HEK293 (cell line): ENCODE measurements around the gene CDH22.

ENCODE experiments used
- CTCF ChIP-seq: fragments of 450-650 bp; formaldehyde crosslinking; IDR thresholded peaks from 2 replicates; pipeline ENCODE4 v1.5.1; 2016; ENCODE audit warnings: missing biosample characterization, missing genetic modification characterization
- ELK4 ChIP-seq: IDR thresholded peaks from 2 replicates; pipeline ENCODE4 v1.6.1; 2011; ENCODE audit warnings: mild to moderate bottlenecking, low read depth, low read length, borderline replicate concordance
- KLF1 ChIP-seq: fragments of 450-650 bp; formaldehyde crosslinking; IDR thresholded peaks from 2 replicates; pipeline ENCODE4 v1.5.1; 2016; ENCODE audit warnings: missing biosample characterization, missing genetic modification characterization
- REST ChIP-seq: fragments of 450-650 bp; formaldehyde crosslinking; IDR thresholded peaks from 2 replicates; pipeline ENCODE4 v1.5.1; 2016; ENCODE audit warnings: missing biosample characterization, missing genetic modification characterization
- ZBTB26 ChIP-seq: fragments of 450-650 bp; formaldehyde crosslinking; optimal IDR thresholded peaks from 2 replicates; pipeline ENCODE3; 2016; ENCODE audit warnings: missing biosample characterization, mild to moderate bottlenecking, missing genetic modification characterization
- ZBTB8A ChIP-seq: fragments of 450-650 bp; formaldehyde crosslinking; IDR thresholded peaks from 2 replicates; pipeline ENCODE4 v1.5.1; 2016; ENCODE audit warnings: missing biosample characterization, missing genetic modification characterization
- ZNF132 ChIP-seq: fragments of 450-650 bp; formaldehyde crosslinking; IDR thresholded peaks from 2 replicates; pipeline ENCODE4 v1.5.1; 2017; ENCODE audit warnings: missing biosample characterization, missing genetic modification characterization, borderline replicate concordance
- ZNF184 ChIP-seq: fragments of 450-650 bp; IDR thresholded peaks from 2 replicates; pipeline ENCODE4 v1.5.1; 2018; ENCODE audit warnings: missing biosample characterization, mild to moderate bottlenecking, missing genetic modification characterization
- ZNF354C ChIP-seq: fragments of 450-650 bp; formaldehyde crosslinking; IDR thresholded peaks from 2 replicates; pipeline ENCODE4 v1.5.1; 2016; ENCODE audit warnings: missing biosample characterization, missing genetic modification characterization, low read depth, borderline replicate concordance
- ZNF362 ChIP-seq: fragments of 450-650 bp; formaldehyde crosslinking; IDR thresholded peaks from 2 replicates; pipeline ENCODE4 v1.5.1; 2016; ENCODE audit warnings: missing biosample characterization, missing genetic modification characterization
- ZNF398 ChIP-seq: fragments of 450-650 bp; formaldehyde crosslinking; IDR thresholded peaks from 2 replicates; pipeline ENCODE4 v1.5.1; 2017; ENCODE audit warnings: missing biosample characterization, missing genetic modification characterization
- ZNF423 ChIP-seq: fragments of 450-650 bp; formaldehyde crosslinking; IDR thresholded peaks from 2 replicates; pipeline ENCODE4 v1.5.1; 2016; ENCODE audit warnings: missing biosample characterization, missing genetic modification characterization
- ZNF777 ChIP-seq: fragments of 450-650 bp; formaldehyde crosslinking; IDR thresholded peaks from 2 replicates; pipeline ENCODE4 v1.5.1; 2017; ENCODE audit warnings: missing biosample characterization, missing genetic modification characterization, borderline replicate concordance

- TF ChIP-seq CTCF, result no peak
- TF ChIP-seq ZNF354C (tag by site-specific recombination), result no peak
- TF ChIP-seq ZBTB26 (tag by site-specific recombination), result no peak
- TF ChIP-seq ZNF423, result no peak
- TF ChIP-seq ZNF777, result no peak
- TF ChIP-seq REST (tag by site-specific recombination), result no peak
- no peak for TF ChIP-seq ZNF184 (tag by site-specific recombination)
- no peak for TF ChIP-seq ZNF398 (tag by site-specific recombination)
- no peak for TF ChIP-seq ZBTB8A (tag by site-specific recombination)
- TF ChIP-seq ZNF132, result no peak
- TF ChIP-seq ZNF362 (tag by site-specific recombination), result no peak
- no peak for TF ChIP-seq KLF1
- no peak for TF ChIP-seq ELK4
Measured at GRCh38 chr20:46260480-46260879, 47.8 kb downstream of the CDH22 start.
